Effector memory CD8-positive, alpha-beta T cell (primary cell): ENCODE measurements around the gene FKBP9.
"Not testable (repeated sequence)": the region's sequence is repeated elsewhere in the genome, so short reads cannot be mapped to it uniquely, and the experiment has no call there.

Experiments used
- ATAC-seq: fragments of 150-1000 bp; cut with Tn5 transposase; replicated peaks from 2 replicates; pipeline ENCODE4 v1.10.0; 2021; ENCODE audit warnings: mild to moderate bottlenecking, moderate library complexity
- DNase-seq, 3 experiments: peaks; one replicate each; pipeline ENCODE4 v3.0.0; 2021
- H3K27ac Mint-ChIP-seq, 2 donors: one replicate each; pipeline ENCODE4 v1.8.0; 2022; ENCODE audit warnings: mild to moderate bottlenecking in 2 of 2, mixed read lengths in 2 of 2, moderate library complexity in 2 of 2
- H3K27me3 Mint-ChIP-seq, 2 donors: one replicate each; pipeline ENCODE4 v1.8.0; 2022; ENCODE audit warnings: mixed read lengths in 2 of 2
- H3K36me3 Mint-ChIP-seq: one replicate; pipeline ENCODE4 v1.8.0; 2022; ENCODE audit warnings: mild to moderate bottlenecking, moderate library complexity, mixed read lengths; ENCODE audit not compliant: insufficient read depth
- H3K4me1 Mint-ChIP-seq, 2 donors: one replicate each; pipeline ENCODE4 v1.8.0; 2022; ENCODE audit warnings: low read depth in 2 of 2, mixed read lengths in 2 of 2
- H3K4me3 Mint-ChIP-seq, 2 donors: one replicate each; pipeline ENCODE4 v1.8.0; 2022; ENCODE audit warnings: mild to moderate bottlenecking in 2 of 2, mixed read lengths in 2 of 2, moderate library complexity in 2 of 2
- H3K9me3 Mint-ChIP-seq, 2 donors: one replicate each; pipeline ENCODE4 v1.8.0; 2022; ENCODE audit warnings: mixed read lengths in 2 of 2

Gene FKBP9

DNA sequence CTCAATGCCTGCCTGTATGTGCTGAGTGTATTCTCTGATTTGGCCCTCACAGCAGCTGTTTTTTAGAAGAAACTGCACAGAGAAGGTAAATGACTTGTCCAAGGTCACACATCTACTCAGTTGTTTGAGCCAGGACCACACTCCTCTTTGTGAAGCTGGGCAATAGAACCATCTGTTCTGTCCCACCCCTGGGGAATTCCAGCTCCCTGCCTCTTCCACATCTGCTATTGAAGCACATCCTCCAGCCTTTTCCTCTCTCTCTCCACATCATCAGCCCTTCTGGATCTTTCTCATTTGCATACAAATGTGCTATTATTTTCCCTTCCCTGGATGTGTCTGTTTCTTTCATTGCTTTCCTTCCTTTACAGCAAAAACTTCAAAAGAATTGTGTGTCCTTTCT lies 45.9 kb downstream of the FKBP9 start:
- DNase-seq, H3K4me1 Mint-ChIP-seq, H3K4me3 Mint-ChIP-seq, H3K36me3 Mint-ChIP-seq, H3K27ac Mint-ChIP-seq, H3K9me3 Mint-ChIP-seq, ATAC-seq: not testable (repeated sequence)
- peaks cover 11 to 16% of the 10 kb centered on the region in 2 donors for H3K27me3 Mint-ChIP-seq

DNA sequence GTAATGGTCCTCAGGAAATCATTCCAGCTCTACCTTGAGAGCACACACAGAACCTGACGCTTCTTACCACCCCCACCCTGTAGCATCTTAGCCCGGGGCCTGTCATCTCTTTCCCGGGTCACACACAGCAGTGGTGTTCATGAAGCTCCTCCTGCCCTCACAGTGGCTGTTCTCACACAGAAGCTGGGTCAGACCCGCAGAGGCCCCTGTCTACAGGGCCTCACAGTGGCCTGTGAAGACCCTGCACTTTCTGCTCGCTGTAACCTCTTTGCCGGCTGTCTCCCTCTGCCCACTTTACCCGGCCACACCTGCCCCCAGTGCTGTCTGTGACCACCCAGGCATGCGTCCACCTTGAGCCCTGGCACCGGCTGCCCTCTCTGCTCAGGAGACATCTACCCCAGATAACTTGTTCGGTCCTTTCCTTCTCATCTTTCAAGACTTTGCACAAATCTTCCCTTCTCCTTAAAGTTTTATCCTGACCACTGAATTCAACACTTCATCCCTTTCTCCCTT lies 46.9 kb downstream of the FKBP9 start:
- H3K36me3 Mint-ChIP-seq, H3K27ac Mint-ChIP-seq, H3K4me3 Mint-ChIP-seq, DNase-seq, H3K9me3 Mint-ChIP-seq, H3K4me1 Mint-ChIP-seq, ATAC-seq, H3K27me3 Mint-ChIP-seq: not testable (repeated sequence)

DNA sequence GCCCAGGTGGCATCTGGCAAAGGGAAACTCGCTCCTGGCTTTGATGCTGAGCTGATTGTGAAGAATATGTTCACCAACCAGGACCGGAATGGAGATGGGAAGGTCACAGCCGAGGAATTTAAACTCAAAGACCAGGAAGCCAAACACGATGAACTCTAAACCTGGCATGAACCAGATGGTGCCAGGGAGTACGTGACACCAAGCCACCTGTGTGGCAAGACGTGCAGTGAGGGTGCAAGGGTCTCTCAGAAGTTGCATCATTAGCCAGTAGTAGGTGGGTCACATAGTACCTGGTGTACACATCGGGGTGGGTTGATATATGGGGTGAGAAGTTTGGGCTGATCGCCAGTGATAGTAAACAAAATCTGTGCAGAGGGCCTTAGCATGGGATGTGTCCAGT lies 48.0 kb downstream of the FKBP9 start:
- H3K4me1 Mint-ChIP-seq, DNase-seq, H3K36me3 Mint-ChIP-seq, H3K9me3 Mint-ChIP-seq, H3K27ac Mint-ChIP-seq, ATAC-seq, H3K4me3 Mint-ChIP-seq, H3K27me3 Mint-ChIP-seq: not testable (repeated sequence)

DNA sequence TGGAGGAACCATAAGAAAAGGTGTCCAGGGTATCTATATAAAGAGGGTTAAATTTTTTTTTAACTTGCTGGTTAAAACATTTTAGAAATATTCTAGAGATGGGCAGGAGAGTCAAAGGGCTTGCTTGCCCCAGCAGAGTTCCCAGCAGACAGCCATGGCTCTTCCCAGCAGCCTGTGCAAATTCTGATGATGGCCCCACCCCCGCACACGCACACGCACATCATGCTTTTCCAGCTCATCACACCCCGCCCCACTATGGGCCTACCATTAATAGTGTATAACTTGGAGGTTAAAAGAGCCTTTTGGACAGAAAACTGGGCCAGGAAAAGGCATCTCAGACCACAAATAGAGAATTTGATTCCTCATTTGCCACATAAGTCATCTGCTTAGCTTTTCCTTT lies 48.5 kb downstream of the FKBP9 start:
- H3K9me3 Mint-ChIP-seq, H3K27ac Mint-ChIP-seq, DNase-seq, H3K27me3 Mint-ChIP-seq, H3K36me3 Mint-ChIP-seq, ATAC-seq, H3K4me1 Mint-ChIP-seq, H3K4me3 Mint-ChIP-seq: not testable (repeated sequence)

DNA sequence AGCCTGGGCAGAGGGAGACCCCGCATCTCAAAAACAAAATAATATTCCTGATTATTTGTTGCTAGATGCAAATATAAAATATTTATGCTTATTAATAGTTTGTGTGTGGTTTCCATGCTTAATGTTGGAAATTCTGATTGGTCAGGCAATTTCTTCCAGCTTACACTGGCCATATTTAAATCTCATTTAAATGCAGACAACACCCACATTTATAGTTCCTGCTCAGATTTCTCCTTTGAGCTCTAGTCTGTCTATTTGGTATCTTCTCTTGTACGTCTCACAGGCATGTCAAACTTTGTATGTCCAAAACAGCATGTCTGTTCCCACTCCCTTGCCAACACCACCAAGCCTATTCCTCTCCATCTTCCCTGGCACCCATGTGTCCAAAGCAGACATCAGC lies 52.5 kb downstream of the FKBP9 start:
- peaks cover 0 to 1% of the 10 kb centered on the region in 2 donors for H3K4me1 Mint-ChIP-seq
- no peak for ATAC-seq
- no peak overlapping the region for H3K4me3 Mint-ChIP-seq
- no peaks in the 10 kb centered on the region for H3K9me3 Mint-ChIP-seq
- no peak overlapping the region for H3K27ac Mint-ChIP-seq
- H3K27me3 Mint-ChIP-seq: no peaks in the 10 kb centered on the region
- DNase-seq: no peak
- H3K36me3 Mint-ChIP-seq: peaks cover 26% of the 10 kb centered on the region

DNA sequence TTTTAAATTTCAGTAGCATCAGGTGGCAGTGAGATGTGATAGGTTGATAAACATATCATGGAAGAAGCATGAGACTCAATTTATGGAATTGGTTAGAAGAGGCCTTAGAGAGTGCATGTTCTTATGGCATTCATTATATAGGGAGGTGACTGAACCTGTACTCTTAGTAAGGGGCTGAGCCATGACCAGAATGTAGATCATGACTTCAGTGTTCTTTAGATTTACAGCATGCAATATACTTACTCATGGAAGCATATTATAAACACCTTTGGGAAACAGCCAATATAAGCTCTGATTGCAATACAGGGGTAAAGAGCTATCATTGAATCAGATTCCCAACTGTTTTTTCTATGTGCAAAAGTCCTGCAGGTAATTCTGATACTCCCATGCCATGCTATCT lies 55.1 kb downstream of the FKBP9 start:
- H3K36me3 Mint-ChIP-seq: peaks cover 51% of the 10 kb centered on the region
- H3K27ac Mint-ChIP-seq: no peak overlapping the region
- H3K9me3 Mint-ChIP-seq: no peaks in the 10 kb centered on the region
- no peak for DNase-seq
- H3K4me1 Mint-ChIP-seq: peaks cover 0 to 1% of the 10 kb centered on the region in 2 donors
- no peak for ATAC-seq
- no peak overlapping the region for H3K4me3 Mint-ChIP-seq
- no peaks in the 10 kb centered on the region for H3K27me3 Mint-ChIP-seq

DNA sequence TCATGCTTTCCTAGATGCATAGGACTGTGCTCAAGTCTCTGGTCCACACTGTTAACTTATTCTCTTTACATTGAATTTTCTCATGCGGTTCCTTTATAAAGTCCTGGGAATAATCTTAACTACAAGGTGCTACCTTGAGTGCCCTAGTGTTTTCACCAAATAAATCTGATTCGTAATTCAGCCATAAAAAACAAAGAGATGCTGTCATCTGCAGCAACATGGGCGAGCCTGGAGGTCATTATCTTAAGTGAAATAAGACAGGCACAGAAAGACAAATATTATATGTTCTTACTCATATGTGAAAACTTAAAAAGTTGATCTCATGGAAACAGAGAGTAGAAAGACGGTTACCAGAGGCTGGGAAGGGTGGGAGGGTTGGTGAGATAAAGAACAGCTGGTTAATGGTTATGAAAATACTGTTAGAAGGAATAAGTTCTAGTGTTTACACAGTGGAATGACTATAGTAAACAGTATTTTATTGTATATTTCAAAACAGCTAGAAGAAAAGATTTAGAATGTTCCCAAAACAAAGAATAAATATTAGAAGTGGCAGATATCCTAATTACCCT lies 67.0 kb downstream of the FKBP9 start:
- H3K36me3 Mint-ChIP-seq: peaks cover 78% of the 10 kb centered on the region
- ATAC-seq (no peak), DNase-seq (no peak)
- H3K9me3 Mint-ChIP-seq: no peaks in the 10 kb centered on the region
- no peak overlapping the region for H3K4me3 Mint-ChIP-seq
- H3K27ac Mint-ChIP-seq: no peak overlapping the region
- H3K4me1 Mint-ChIP-seq: peaks cover 3 to 4% of the 10 kb centered on the region in 2 donors
- H3K27me3 Mint-ChIP-seq: no peaks in the 10 kb centered on the region

DNA sequence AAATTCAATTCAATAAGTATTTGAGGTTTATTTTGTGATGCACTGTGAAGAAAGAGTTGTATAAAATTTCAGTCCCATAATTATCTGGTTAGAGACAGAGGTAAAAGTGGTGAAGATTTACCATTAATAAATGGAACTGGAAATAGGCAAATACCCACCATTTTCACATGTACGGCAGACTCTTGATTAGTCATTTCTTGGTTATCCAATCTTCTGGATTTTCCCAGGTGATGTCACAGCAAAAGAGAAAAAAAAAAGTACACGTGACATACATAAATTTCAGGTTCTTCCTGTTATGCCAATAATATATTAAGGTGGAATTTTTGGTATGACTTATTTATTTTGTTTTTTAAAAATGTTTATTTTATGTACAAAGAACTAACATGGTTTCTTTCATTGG lies 78.5 kb downstream of the FKBP9 start:
- Mint-ChIP-seq H3K27ac (peak overlapping the region in 1 of 2 donors; percentile 22), H3K27me3 (no peaks in the 10 kb centered on the region), H3K4me1 (peaks cover 17 to 41% of the 10 kb centered on the region in 2 donors), H3K4me3 (no peak overlapping the region), H3K36me3 (peaks cover 11% of the 10 kb centered on the region), H3K9me3 (no peaks in the 10 kb centered on the region)
- DNase-seq: no peak
- ATAC-seq: no peak

DNA sequence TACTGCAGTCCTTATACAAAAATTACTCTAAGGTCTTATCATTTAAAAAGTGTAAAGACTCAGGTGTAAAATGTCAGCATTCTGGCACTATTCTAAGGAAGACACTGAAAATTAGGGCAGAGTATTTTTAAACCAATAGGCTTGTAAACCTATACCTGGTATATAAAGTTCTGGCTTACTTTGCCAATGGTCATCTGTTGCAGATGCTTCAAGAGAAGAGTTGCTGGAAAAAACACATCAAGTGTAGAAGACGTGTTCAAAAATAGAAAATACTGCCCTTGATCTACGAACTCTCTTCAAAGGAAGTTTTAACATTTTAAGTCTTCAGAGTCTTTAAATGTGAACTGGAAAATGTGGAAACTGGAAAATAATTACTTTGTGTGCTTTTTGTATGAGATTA lies 81.4 kb downstream of the FKBP9 start:
- H3K36me3 Mint-ChIP-seq: peaks cover 9% of the 10 kb centered on the region
- ATAC-seq (no peak), DNase-seq (no peak)
- H3K4me1 Mint-ChIP-seq: peaks cover 22 to 42% of the 10 kb centered on the region in 2 donors
- no peaks in the 10 kb centered on the region for H3K27me3 Mint-ChIP-seq
- peak overlapping the region; percentile 15 to 96 for H3K27ac Mint-ChIP-seq
- no peaks in the 10 kb centered on the region for H3K9me3 Mint-ChIP-seq
- H3K4me3 Mint-ChIP-seq: peak overlapping the region; percentile 69 to 89

DNA sequence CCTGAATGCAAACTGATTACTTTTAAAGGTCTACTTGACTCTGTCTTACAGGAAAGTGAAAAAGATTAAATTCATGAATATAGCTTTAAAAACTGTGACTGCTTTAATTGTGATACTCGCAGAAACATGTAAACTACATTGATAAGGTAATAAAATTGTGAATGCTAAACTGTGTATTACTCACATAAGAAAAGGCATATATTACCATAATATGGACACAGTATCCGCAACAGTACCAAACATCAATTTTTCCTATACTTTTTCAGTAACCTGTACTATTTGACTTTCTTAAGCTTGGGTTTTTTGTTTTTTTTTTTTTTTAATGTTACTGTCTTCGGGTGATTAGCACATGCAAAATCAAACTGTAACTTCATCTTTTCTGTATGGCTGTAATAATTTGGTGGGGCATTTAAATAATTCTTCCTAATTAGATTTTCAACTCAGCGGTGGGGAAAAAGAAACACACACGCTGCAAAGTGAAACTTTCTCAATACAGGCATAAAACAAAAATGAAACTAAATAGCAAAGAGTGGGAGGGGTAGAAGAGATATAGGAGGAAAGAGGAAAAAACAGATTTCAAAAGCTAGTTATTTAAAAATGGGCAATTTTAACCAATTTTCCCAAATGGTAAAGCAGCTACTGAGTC lies 82.1 kb downstream of the FKBP9 start:
- ATAC-seq: peak; percentile 29
- Mint-ChIP-seq H3K4me1 (peaks cover 26 to 45% of the 10 kb centered on the region in 2 donors), H3K9me3 (no peaks in the 10 kb centered on the region), H3K27ac (peak overlapping the region; percentile 45 to 96), H3K4me3 (peak overlapping the region; percentile 69 to 89), H3K27me3 (no peaks in the 10 kb centered on the region), H3K36me3 (peaks cover 6% of the 10 kb centered on the region)
- DNase-seq: no peak

DNA sequence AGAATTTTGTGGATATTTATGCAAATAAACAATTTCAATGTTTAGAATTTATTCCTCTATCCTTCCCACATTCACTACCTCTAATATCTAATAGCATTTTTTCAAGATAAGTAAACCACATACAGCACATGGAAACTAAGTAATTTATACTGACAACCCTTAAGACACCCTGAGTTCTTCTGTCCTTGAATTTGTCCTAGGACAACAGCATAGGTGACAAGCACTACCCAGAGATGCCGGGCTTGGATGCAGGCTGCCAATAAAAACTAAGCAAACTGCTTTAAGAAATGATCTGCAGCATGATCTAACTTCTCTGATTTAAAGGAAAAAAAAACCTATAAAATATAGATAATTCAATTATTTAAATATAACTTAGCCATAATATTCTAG lies 82.7 kb downstream of the FKBP9 start:
- H3K27ac Mint-ChIP-seq: peak overlapping the region; percentile 45 to 96
- no peaks in the 10 kb centered on the region for H3K27me3 Mint-ChIP-seq
- peaks cover 23 to 41% of the 10 kb centered on the region in 2 donors for H3K4me1 Mint-ChIP-seq
- DNase-seq (no peak), ATAC-seq (no peak)
- H3K4me3 Mint-ChIP-seq: peak overlapping the region; percentile 69 to 89
- no peaks in the 10 kb centered on the region for H3K9me3 Mint-ChIP-seq
- H3K36me3 Mint-ChIP-seq: peaks cover 6% of the 10 kb centered on the region

DNA sequence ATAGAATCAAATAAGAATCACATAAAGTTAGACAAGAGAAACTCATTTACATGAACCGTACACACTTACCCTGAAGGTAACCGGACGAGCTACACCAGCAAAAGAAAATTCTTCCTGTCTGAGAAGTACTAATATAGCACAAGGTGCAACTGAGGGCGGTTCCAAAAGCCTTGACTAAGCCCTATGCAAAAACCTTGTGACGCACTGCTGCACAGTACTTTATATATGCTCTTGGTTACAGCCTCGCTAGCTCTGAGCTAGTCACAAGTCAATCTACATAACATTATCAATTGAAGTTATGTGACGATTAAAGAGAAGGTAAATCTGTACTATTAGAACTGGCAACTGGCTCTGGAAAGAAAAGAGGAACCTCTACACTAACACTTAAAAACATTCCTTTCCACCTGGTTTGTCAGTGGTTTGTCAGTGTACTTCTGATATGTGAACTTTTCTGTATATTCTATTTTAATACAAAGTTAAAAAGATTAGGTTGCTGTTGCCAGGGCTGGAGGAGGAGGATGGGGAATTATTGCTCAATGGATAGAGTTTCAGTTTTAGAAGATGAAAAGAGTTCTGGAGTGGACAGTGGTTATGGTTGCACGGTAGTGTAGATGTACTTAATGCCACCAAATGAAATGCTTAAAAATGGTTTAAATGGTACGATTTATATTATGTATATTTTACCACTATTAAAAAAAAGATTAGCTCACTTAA lies 83.7 kb downstream of the FKBP9 start:
- Mint-ChIP-seq H3K27ac (peak overlapping the region; percentile 89 to 96), H3K9me3 (no peaks in the 10 kb centered on the region), H3K4me1 (peaks cover 23 to 40% of the 10 kb centered on the region in 2 donors), H3K36me3 (peaks cover 6% of the 10 kb centered on the region), H3K4me3 (peak overlapping the region; percentile 67 to 70), H3K27me3 (no peaks in the 10 kb centered on the region)
- ATAC-seq: peak; percentile 98
- peak; percentile 54 to 69 (median 63) for DNase-seq

DNA sequence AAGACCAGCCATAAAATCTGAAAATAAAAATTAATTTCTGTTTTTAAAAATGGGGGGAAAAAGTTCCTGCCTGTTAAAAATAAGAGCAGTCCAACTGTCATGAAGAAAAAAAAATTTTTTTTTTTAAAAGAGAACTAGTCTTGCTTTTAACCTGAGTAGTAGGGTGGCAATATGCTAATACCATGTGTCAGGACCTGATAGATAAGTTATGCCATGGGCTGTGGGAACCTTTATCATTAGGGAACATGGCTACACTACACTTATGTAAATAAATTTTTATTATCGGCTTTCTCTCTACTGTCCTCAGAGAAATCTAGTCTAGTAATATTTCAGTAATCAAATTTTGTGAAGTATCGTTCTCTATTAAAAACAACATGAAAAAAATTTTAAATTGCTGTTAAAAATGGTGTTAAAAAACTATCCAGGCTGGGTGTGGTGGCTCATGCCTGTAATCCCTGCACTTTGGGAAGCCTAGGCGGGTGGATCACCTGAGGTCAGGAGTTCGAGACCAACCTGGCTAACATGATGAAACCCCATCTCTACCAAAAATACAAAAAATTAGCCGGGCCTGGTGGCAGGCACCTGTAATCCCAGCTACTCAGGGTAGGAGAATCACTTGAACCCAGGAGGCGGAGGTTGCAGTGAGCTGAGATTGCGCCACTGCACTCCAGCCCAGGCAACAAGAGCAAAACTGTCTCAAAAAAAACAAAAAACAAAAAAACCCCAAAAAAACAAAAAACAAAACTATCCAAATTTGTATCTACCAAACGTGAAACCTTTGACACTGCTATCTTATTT lies 84.6 kb downstream of the FKBP9 start:
- H3K4me3 Mint-ChIP-seq: no peak overlapping the region
- peak overlapping the region; percentile 89 to 96 for H3K27ac Mint-ChIP-seq

More for the DNA sequence above, 84.6 kb downstream of the FKBP9 start:
- Mint-ChIP-seq H3K4me1 (peaks cover 23 to 40% of the 10 kb centered on the region in 2 donors), H3K36me3 (peaks cover 6% of the 10 kb centered on the region), H3K9me3 (no peaks in the 10 kb centered on the region), H3K27me3 (no peaks in the 10 kb centered on the region)
- ATAC-seq: no peak
- DNase-seq: no peak
